HG03039 (cell line): Measurements from ENCODE around the gene PIK3C2G.

Source experiments
- ATAC-seq: cut with Tn5 transposase; IDR thresholded peaks from one replicate; pipeline ENCODE4 v1.9.1; 2021; ENCODE audit warnings: mild to moderate bottlenecking, moderate library complexity; ENCODE audit not compliant: unreplicated experiment

The PIK3C2G gene

DNA sequence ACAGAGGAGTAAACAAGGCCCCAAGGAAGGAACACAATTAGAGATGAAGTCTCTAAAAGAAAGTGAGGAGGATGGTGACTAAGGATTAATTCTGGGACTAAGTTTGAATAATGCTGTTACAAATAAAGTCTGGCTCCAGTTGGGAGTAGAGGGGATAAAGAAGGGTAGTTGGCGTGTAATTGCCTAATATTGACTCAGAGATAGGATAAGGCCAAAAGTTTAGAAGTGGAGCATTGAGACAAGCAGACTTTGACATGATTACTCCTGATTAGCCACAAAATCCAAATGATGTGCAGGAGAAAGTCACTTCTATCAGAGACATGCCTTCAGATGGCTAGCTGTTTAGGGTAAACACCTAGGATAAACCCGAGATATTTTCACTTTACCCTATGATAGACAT, 368.1 kb downstream of the PIK3C2G start:
- ATAC-seq, result no peak

DNA sequence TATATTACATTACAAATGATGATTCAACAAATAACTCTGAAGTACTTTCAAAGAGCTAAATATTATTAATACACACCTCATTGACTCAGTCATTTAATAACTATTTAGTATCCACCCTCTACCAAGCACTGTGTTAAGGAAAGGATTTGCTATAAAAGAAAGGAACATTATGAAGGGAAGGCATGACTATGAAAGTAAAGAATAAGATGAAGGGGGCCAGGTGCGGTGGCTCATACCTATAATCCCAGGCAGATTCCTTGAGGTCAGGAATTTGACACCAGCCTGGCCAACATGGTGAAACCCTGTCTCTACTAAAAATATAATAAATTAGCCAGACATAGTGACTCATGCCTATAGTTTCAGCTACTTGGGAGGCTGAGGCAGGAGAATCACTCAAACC, 368.6 kb downstream of the PIK3C2G start:
- no peak for ATAC-seq

DNA sequence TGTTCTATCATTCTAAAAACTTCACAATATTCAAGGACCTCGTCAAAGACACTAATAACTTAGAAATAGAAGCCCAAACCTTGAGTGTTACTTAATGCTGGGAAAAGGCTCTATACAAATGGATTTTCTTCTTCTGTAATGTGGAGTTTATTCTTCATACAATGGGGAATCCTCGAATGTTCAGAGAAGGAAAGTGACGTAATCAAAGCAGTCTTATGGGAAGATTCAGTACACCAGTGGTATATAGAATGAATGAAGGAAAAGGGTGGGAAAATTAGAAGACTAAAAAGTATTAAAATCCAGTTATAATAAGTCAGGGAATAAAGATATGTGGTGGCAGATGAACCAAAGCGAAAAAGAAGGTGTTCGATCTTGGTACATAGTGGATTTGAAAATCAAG, 370.0 kb downstream of the PIK3C2G start:
- ATAC-seq, result no peak

DNA sequence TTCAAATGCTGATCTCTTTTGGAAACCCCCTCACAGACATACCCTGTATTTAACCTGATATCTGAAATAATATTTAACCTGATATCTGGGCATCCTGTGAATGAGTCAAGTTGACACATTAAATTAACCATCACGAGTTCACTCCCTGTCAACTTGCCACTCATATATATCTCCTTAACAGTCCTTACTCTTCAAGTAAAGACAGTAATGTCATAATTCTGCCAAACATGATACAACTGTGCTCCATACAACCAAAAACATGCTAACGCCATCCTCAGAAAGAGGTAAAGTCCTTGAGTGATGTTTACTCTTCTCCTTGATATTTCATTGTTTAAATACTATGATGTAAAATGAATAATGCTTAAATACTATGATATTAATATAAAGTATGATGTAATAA, 371.5 kb downstream of the PIK3C2G start:
- no peak for ATAC-seq

DNA sequence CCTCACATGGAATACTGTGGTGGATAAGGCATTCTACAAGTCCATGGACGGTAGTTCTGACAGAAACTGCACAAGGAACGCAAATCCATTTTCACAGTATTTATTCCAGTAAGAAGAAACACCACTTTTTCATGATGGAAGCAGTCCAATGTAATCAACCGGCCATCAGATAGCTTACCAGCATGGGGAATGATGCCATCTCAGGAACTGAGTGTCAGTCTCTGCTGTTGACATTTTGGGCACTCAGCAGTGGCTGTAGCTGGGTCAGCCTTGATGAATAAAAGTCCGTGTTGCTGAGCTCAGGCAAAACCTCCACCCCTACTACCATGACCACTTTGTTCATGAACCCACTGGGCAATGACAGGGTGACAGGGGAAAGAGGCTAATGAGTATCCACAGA, 373.1 kb downstream of the PIK3C2G start:
- no peak for ATAC-seq

DNA sequence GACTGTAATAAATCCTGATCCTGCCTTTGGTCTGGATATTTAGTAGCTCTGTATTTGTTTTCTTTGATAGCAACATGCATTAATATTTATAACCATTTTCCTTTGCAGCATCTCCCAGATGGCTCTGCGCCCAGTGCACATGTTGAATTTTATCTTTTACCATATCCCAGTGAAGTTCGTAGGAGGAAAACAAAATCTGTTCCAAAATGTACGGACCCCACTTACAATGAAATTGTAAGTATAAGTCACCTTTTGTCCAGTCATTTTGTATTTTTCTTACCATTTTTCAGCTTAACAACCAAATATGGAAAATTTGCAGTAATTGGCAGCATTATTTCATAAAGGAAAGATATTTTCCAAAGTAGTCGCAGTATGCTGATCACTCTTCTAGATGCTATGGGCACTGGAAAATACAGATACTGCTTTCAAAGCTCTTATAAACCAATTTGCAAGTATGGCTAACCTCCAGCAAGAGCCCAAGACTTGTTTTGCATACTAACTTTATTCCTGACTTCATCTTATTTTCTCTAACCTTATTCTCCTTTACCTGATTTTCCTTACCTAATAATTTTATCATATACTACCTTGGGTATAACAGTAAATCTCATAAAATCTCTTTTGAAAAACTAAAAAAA, 379.1 kb downstream of the PIK3C2G start:
- ATAC-seq, result no peak

DNA sequence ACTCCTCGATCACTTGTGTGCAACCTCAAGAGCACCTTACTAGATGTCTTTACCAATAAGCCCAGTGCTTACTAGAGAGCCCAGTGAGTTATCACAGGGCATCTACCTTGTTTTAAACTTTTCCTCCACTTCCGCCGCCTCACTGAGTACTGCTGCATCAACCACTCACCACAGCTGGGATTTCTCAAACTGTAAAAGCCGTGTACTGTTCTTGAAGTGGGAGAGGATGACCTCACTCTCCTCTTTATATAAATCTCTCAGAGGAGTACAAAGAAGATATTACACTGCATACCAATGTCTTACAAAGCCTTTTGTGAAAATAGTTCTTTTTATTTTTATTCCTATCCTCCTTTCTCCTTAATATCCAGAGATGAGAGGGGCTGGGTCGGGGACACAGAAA, 382.4 kb downstream of the PIK3C2G start:
- ATAC-seq, result no peak

DNA sequence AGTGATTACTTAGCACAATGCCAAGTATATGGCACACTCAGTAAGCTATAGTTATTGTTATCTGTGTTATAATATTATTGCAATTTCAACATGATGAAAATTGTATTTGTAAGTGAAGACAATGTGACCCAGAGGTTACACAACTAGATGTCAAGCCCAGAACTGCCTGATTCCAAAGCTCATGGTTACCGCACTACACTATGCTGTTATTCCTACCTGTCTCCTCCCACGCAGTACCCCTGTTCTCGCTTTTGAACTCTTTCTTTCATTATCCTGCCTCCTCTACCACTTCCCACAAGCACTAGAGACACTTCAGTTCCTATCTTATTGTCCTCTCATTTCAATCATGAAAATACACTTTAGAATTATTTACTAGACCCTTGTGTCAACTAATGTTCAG, 383.2 kb downstream of the PIK3C2G start:
- ATAC-seq, result no peak

DNA sequence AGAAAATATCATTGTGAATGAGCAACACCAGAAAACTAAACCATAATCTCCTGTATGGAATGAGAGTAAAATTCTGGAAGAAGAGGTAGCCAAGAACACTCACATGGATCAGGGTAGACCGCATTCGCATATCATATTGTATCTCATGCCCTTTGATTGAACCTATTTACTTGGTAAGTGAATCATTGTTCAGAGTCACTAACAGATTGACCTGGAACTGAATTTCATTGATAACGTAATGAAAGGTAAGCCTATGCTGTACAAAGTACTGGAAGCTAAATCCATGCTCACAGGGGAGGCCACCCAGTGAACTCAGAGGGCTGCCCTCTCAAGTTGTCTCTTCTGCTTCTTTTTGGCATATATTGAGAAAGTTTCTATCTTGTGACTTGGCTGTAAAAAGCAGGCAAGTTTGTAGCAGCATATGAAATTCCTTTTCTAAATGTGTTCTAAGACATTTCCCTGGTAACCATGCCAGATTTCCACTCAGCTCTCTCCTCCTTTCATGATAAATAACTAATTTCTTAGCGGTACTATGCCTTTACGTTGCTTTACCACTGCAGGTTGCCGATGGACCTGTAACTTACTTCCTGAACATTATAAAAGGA, 385.1 kb downstream of the PIK3C2G start:
- ATAC-seq, result no peak

DNA sequence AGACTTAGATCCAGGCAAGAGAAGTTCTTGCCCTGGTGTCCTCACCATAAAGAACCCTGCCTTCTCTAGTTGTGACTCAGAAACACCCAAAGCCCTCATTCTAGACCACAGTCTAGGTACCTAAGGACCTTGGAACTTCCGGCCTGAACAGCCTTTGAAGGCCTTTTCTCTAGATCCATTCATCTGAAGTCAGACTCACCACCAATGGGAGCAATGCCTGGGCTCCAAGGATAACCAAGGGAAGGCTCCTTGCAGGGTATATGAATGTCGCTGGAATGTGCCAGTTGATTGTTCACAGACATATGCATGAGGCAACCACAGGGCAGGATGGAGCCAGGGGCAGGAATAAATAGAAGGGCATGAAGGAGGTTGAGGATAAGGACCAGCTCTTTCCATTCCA, 390.2 kb downstream of the PIK3C2G start:
- ATAC-seq, result no peak

DNA sequence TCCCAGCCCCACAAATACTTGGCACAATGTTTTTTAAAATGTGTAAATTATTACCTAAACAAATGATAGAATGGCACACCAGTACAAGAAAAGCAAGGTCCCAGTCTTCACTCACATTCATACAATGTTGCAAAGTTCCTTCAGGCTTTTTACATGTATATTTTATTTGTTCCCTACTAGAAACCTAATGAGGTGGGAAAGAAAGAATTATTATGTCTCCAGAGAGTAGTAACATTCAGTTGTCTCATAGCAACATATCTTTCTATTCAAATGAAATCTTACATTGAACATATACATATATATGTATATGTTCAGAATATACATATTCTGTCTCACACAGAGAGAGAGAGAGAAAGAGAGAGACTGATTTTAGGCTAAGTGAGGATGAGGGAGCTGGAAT, 391.3 kb downstream of the PIK3C2G start:
- ATAC-seq, result no peak

DNA sequence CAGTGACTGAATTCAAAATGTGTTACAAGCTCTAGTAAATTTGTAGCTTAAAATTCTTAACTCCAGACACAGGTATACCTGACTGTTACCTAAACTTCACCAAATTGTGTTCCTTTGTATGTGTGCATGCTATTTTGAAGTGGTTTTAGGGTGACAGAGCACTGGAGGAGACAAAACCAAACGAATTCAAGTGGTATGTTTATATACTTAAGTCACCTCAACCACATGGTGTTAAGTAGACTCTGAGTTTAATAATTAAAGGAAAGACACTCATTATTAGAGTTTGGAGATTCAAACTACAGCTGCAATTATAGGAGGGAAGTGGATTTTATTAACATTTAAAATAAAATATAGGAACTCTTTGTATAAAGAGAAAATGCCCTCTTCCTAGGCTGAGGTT, 392.1 kb downstream of the PIK3C2G start:
- ATAC-seq, result no peak

DNA sequence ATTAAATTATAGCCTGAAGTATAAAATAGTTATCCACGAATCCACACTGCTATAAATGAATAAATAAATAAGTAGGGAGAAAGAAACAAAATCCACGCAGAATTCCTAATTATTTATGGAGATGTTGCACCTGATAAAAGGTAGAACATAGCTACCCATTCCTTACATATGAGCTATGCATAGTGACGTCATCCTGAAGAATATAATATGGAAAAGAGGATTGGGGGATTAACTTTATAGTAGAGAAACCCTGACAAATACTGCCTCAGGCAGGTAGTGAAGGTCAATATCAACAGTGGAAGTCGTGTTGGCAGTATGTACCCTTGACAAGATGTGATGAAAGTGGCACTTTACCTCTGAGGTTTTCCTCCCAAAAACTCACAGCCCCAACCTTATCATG, 394.0 kb downstream of the PIK3C2G start:
- ATAC-seq, result no peak

DNA sequence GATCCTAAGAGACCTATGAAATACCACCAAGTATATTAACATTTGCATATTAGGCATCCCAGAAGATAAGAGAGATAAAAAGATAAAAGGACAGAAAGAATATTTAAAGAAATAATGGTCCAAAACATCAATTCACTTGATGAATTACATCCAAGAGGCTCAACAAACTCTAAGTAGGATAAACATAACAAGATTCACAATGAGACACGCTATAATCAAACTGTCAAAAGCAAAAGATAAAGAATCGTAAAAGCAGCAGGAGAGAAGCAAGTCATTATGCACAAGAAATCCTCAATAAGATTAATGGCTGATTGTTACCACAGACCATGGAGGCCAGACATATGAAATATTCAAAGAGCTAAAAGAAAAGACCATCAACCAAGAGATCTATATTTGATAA, 396.9 kb downstream of the PIK3C2G start:
- no peak for ATAC-seq

DNA sequence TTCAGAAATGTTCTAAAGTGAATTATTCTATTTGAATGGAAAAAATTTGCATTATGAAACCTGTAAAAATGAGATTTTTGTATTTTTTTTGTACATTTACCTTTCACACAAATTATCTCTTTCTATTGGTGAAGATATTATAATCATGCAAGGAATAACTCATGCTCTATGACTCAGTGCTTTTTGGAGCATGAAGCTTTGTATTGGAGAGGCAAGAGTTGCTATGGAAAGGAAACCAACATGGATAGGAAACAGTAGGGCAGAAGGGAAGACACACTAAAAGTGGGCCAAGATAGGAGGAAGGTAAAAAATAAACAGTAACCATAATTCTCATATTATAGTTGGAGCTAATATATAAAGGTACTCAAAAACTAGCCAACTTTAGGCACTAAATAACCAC, 397.5 kb downstream of the PIK3C2G start:
- ATAC-seq, result no peak

DNA sequence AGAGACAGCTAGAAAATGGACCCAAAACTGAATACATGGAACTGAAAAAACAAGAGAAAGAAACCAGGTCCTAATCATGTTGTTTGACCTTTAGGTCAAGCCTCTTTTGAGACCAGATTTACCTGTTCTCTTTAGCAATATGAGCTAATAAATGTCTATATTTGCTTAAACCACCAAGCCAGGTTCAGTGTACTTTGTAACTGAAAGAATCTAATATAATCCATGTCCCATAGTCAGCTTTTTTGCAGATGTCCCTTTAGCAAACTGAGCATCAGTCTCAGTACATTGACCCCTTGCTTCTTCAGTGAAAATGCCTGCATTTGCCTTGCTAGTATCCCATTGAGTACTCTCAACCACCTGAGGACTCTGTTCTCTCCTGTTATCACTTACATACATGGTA, 414.8 kb downstream of the PIK3C2G start:
- no peak for ATAC-seq

DNA sequence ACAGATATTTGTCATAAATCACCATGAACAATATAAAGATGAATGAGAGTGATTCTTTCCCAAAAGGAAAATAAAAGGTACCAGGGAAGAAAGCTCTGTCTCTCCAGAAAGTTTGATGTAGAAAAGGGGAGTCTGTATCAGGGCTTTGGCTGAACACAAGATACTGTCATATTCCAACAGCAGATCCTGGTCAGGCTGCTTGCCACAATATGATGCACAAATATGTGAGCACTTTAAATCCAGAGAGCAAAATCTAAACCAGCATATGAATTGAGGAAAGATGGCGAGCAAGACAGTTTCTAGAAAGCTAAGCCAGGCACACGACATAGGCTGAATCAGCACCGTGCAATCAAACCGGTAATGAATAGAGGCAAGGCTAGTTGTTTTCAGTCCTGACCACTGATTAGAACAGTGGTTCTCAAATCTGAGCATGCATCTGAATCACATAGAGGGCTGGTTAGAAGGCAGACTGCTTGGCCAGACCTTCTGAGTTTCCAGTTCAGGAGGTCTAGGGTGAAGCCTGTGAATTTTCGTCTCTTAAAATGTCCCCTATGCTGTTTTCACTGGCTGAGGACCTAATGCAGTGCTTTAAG, 415.8 kb downstream of the PIK3C2G start:
- ATAC-seq, result no peak

DNA sequence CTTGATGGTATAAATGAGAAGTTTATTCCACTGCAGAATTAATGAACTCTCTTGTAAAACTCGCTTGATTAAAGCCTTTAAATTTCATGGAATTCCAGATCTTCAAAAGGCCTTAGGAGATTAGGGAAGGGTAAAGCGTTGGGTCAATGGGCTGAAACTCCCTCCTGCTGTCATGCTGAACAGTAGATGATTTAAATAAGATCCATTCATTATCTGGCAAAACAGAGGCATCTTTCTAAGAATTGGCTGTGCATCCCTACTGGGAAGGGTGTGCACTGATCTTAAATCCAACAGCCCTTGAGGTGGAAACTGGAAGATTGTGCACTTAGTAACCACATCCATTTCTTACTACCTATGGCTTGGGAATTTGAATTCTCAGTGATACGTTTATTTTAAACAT, 420.5 kb downstream of the PIK3C2G start:
- no peak for ATAC-seq

DNA sequence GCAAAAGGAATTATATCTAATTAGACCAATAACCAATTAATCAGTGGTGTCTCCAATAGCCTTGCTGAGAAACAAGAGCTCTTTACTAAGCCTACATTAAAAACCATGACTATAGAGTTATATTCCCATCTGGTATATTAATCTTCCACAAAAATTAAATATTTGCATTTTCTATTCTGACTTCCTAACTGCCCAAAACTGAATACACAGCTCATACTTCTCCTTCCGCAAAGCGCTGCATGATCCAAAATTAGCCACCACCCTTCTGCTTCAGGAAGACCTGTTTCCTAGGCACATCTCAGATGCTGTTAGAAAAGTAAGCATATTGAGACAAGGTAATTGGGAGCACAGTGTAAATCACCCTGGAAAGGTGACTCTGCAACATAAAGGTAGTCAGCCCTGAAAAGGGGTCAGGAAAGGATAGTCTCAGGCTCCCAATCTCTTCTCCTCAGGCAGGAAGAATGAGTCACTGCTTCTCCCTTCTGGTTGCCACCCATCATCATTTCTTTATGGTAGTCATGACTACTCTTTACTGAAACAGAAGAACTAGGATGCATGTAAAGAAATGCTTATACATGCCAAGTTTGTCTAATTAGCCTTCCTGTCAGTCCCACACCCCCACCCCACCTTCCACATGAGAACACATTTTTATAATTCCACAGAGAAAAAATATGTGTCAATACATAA, 422.2 kb downstream of the PIK3C2G start:
- ATAC-seq, result no peak

DNA sequence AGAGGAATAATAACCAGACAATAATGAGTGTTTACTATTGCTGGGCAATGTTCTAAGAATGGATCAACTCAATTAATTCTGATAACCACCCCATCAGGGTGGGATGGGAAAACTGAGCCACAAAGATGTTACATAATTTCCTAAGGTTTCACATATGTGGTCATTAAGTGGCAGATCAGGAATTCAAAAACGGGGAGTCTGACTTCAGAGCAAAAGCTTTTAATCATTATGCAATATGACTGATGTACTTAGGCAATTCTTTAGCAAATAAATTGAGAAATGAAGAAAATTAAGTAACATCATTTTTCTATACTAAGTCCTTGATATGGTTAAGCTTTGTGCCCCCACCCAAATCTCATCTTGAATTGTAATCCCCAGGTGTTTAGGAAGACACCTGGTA, 423.1 kb downstream of the PIK3C2G start:
- no peak for ATAC-seq

DNA sequence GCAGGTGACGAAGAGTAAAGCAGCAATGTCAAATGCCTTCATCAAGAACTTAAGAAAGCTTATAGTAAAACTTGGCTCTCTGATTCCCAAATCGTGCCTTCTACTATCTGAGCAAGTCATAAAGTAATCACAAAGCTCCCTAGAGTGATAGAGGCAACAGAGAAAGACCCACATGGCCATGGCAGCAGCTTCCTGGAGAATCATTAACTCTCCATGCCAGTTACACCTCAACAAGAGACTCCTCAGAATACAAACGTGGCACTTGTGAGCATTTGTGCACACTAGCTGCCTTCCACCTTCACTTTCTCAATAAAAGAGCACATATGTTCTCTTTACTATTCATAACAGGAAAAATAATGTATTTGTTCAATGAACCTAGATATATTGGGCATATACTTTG, 428.5 kb downstream of the PIK3C2G start:
- no peak for ATAC-seq

DNA sequence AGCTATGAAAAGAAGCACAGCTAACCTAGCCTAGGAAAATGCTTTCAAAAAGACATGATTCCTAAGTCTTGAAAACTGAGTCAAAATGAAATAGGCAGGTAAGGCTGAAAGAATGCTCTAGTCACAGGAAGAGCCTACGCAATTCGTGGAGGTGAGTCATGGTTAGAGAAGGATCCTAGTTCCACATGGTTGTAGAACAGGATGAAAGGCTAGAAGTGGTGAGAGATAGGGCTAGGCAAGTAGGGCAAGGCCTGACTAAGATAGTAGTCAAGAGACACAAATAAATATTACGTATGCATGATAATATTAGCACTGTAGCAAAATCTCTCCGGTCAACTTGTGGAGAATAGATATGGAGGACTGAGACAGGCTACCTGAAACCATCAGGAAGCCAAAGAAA, 429.3 kb downstream of the PIK3C2G start:
- ATAC-seq, result no peak
